IMR-90 (cell line): ENCODE results near the gene ARMH1. TPM values are rescaled to one million over a fixed set of nuclear protein-coding genes. Genes with fewer than 3 reads are reported as not detected.
A peak's percentile ranks its signal among the peaks of the same experiment; 100 is the strongest.

ENCODE experiments used
- ATAC-seq: fragments of 200-7000 bp; cut with Tn5 transposase; 2 replicates; pipeline ENCODE4 v1.9.1; 2020; ENCODE audit warnings: low read depth, mild to moderate bottlenecking, moderate library complexity
- BruUV-seq: library from RNA; stranded (reverse); fragments of 400-500 nt; replicated peaks from 2 replicates; lab custom pipeline; 2021; lab: Mats Ljungman, UMichigan
- CTCF ChIA-PET: fragments of 300-600 bp; formaldehyde crosslinking; extraction: SDS; loops from one replicate; lab custom pipeline; 2021; ENCODE audit warnings: antibody characterized with exemption; lab: Yijun Ruan, JAX
- POLR2A ChIA-PET: fragments of 300-600 bp; sonication (Branson Sonifier 250); formaldehyde crosslinking; loops from one replicate; lab custom pipeline; 2022; ENCODE audit warnings: antibody characterized with exemption; ENCODE audit not compliant: unreplicated experiment; lab: Charles Lee
- DNase-seq: peaks from one replicate; pipeline ENCODE4 v3.0.0; 2013
- H2AFZ ChIP-seq: replicated peaks from 2 replicates; pipeline ENCODE3; 2013; ENCODE audit warnings: low read length, mild to moderate bottlenecking; ENCODE audit not compliant: poor library complexity
- H2AK5ac ChIP-seq: 2 replicates; pipeline ENCODE4 v1.6.1; 2013; ENCODE audit warnings: low read depth, low read length, inconsistent platforms
- H2AK9ac ChIP-seq: replicated peaks from 2 replicates; pipeline ENCODE3; 2013; ENCODE audit warnings: mild to moderate bottlenecking, low read depth, low read length, moderate library complexity; ENCODE audit not compliant: poor library complexity
- H2BK120ac ChIP-seq: 2 replicates; pipeline ENCODE4 v1.6.1; 2013; ENCODE audit warnings: low read depth, low read length, inconsistent platforms
- H2BK15ac ChIP-seq: 3 replicates; pipeline ENCODE4 v1.6.1; 2013; ENCODE audit warnings: low read depth, low read length, inconsistent platforms
- H2BK20ac ChIP-seq: 2 replicates; pipeline ENCODE4 v1.6.1; 2013; ENCODE audit warnings: low read depth, mild to moderate bottlenecking, inconsistent platforms, low read length, moderate library complexity
- H2BK5ac ChIP-seq: 2 replicates; pipeline ENCODE4 v1.6.1; 2013; ENCODE audit warnings: mild to moderate bottlenecking, low read depth, low read length, inconsistent platforms; ENCODE audit not compliant: poor library complexity, severe bottlenecking
- H3K14ac ChIP-seq: replicated peaks from 2 replicates; pipeline ENCODE4 v1.6.1; 2013; ENCODE audit warnings: low read depth, low read length, inconsistent platforms
- H3K18ac ChIP-seq: 2 replicates; pipeline ENCODE4 v1.6.1; 2013; ENCODE audit warnings: low read depth, low read length, control low read depth
- H3K23ac ChIP-seq: 2 replicates; pipeline ENCODE4 v1.6.1; 2013; ENCODE audit warnings: low read depth, low read length, inconsistent platforms
- H3K27ac ChIP-seq: 2 replicates; pipeline ENCODE4 v1.5.1; 2013; ENCODE audit warnings: mild to moderate bottlenecking, control low read depth, low read length; ENCODE audit not compliant: insufficient read depth
- H3K27me3 ChIP-seq: 2 replicates; pipeline ENCODE4 v1.6.1; 2013; ENCODE audit warnings: low read length; ENCODE audit not compliant: control insufficient read depth, insufficient read depth
- H3K36me3 ChIP-seq: 2 replicates; pipeline ENCODE4 v1.6.1; 2013; ENCODE audit warnings: low read length, mixed read lengths; ENCODE audit not compliant: control insufficient read depth, insufficient read depth
- H3K4ac ChIP-seq: 2 replicates; pipeline ENCODE4 v1.6.1; 2013; ENCODE audit warnings: low read depth, low read length, inconsistent platforms
- H3K4me1 ChIP-seq: 2 replicates; pipeline ENCODE4 v1.6.1; 2013; ENCODE audit warnings: low read length, mixed read lengths; ENCODE audit not compliant: control insufficient read depth, insufficient read depth
- H3K4me2 ChIP-seq: 2 replicates; pipeline ENCODE4 v1.6.1; 2013; ENCODE audit warnings: low read depth, mild to moderate bottlenecking, control low read depth, low read length, moderate library complexity
- H3K4me3 ChIP-seq: 2 replicates; pipeline ENCODE4 v1.5.1; 2013; ENCODE audit warnings: low read depth, mild to moderate bottlenecking, control low read depth, low read length, moderate library complexity; ENCODE audit not compliant: insufficient read depth
- H3K56ac ChIP-seq: 2 replicates; pipeline ENCODE4 v1.6.1; 2013; ENCODE audit warnings: low read length, inconsistent platforms; ENCODE audit not compliant: insufficient read depth; ENCODE audit errors: extremely low read depth
- H3K79me1 ChIP-seq, 2 experiments: 2 replicates each; pipeline ENCODE4 v1.6.1; 2013; ENCODE audit warnings: low read length in 2 of 2, inconsistent platforms in 1 of 2, low read depth in 1 of 2
- H3K9ac ChIP-seq: 2 replicates; pipeline ENCODE4 v1.6.1; 2013; ENCODE audit warnings: low read depth, low read length, control low read depth
- H3K9me1 ChIP-seq: 2 replicates; pipeline ENCODE4 v1.6.1; 2013; ENCODE audit warnings: low read length, inconsistent platforms; ENCODE audit not compliant: insufficient read depth
- H3K9me3 ChIP-seq: 2 replicates; pipeline ENCODE4 v1.6.1; 2013; ENCODE audit warnings: low read length; ENCODE audit not compliant: control insufficient read depth, insufficient read depth
- H4K20me1 ChIP-seq: 2 replicates; pipeline ENCODE4 v1.6.1; 2013; ENCODE audit warnings: low read length, inconsistent platforms; ENCODE audit not compliant: insufficient read depth
- H4K5ac ChIP-seq: 2 replicates; pipeline ENCODE4 v1.6.1; 2013; ENCODE audit warnings: mild to moderate bottlenecking, low read depth, low read length, control low read depth
- H4K8ac ChIP-seq, 2 experiments: 2 replicates each; pipeline ENCODE4 v1.6.1; 2013; ENCODE audit warnings: low read depth in 2 of 2, low read length in 2 of 2, control low read depth in 1 of 2, inconsistent platforms in 1 of 2
- H4K91ac ChIP-seq: 2 replicates; pipeline ENCODE4 v1.6.1; 2013; ENCODE audit warnings: low read depth, low read length, inconsistent platforms; ENCODE audit not compliant: insufficient read depth
- BHLHE40 ChIP-seq: fragments of 150-350 bp; IDR thresholded peaks from 2 replicates; pipeline ENCODE4 v1.6.1; 2016; ENCODE audit warnings: mild to moderate bottlenecking, low read depth, low read length
- CEBPB ChIP-seq: IDR thresholded peaks from 2 replicates; pipeline ENCODE4 v1.6.1; 2012; ENCODE audit warnings: low read depth, low read length, improper control_type of control experiment
- FOS ChIP-seq: fragments of 150-350 bp; IDR thresholded peaks from 2 replicates; pipeline ENCODE4 v1.6.1; 2016; ENCODE audit warnings: low read depth, low read length
- MAFK ChIP-seq: IDR thresholded peaks from 2 replicates; pipeline ENCODE4 v1.6.1; 2012; ENCODE audit warnings: low read depth, low read length, improper control_type of control experiment
- MAZ ChIP-seq: IDR thresholded peaks from 2 replicates; pipeline ENCODE4 v1.6.1; 2012; ENCODE audit warnings: low read depth, mild to moderate bottlenecking, low read length, improper control_type of control experiment, moderate library complexity, borderline replicate concordance
- MXI1 ChIP-seq: IDR thresholded peaks from 2 replicates; pipeline ENCODE4 v1.6.1; 2012; ENCODE audit warnings: low read depth, mild to moderate bottlenecking, low read length, moderate library complexity, borderline replicate concordance
- NFE2L2 ChIP-seq: fragments of 150-350 bp; IDR thresholded peaks from 2 replicates; pipeline ENCODE4 v1.6.1; 2016; ENCODE audit warnings: low read depth, mild to moderate bottlenecking, low read length
- POLR2A ChIP-seq: IDR thresholded peaks from 2 replicates; pipeline ENCODE4 v1.6.1; 2012; ENCODE audit warnings: mild to moderate bottlenecking, low read depth, low read length
- RAD21 ChIP-seq: IDR thresholded peaks from 2 replicates; pipeline ENCODE4 v1.6.1; 2012; ENCODE audit warnings: low read length, improper control_type of control experiment
- RCOR1 ChIP-seq: IDR thresholded peaks from 2 replicates; pipeline ENCODE4 v1.6.1; 2012; ENCODE audit warnings: mild to moderate bottlenecking, low read length, improper control_type of control experiment; ENCODE audit not compliant: insufficient replicate concordance
- RFX5 ChIP-seq: IDR thresholded peaks from 2 replicates; pipeline ENCODE4 v1.8.0; 2012; ENCODE audit warnings: low read depth, mild to moderate bottlenecking, low read length, moderate library complexity
- SMC3 ChIP-seq: fragments of 150-350 bp; IDR thresholded peaks from 2 replicates; pipeline ENCODE4 v1.6.1; 2016; ENCODE audit warnings: low read depth, mild to moderate bottlenecking, antibody characterized with exemption, low read length, moderate library complexity
- WGBS, 2 experiments: methylation state at CpG; one replicate each; pipeline versions ENCODE4 v1.1.5 to v1.1.7; 2013; ENCODE audit warnings: missing lambda C conversion rate in 2 of 2; ENCODE audit not compliant: insufficient read length in 1 of 2; ENCODE audit errors: extremely low coverage in 2 of 2; 5-methylcytosine and 5-hydroxymethylcytosine counted together
- dilution Hi-C: fragments of 300-500 bp; cut with HindIII; formaldehyde crosslinking; loops from one replicate; pipeline ENCODE4 v1.14.3; 2018; ENCODE audit warnings: low sequenced_read_pairs; ENCODE audit not compliant: unreplicated experiment
- in situ Hi-C: fragments of 300-500 bp; cut with MboI; formaldehyde crosslinking; loops from 3 replicates; pipeline ENCODE4 v1.14.3; 2019; ENCODE audit warnings: low sequenced_read_pairs, inconsistent platforms, mixed read lengths
- intact Hi-C: fragments of 100-400 bp; cut with micrococcal nuclease; formaldehyde crosslinking; loops from 2 replicates; pipeline ENCODE4 v1.10.0; 2022
- polyA plus RNA-seq, 3 experiments: library from polyadenylated mRNA; depleted of rRNA; stranded (reverse); fragments of >200 nt; gene quantifications; 2 replicates each; pipeline ENCODE4 v1.2.3, GENCODE V29; 2012; ENCODE audit warnings: low replicate concordance in 1 of 3
- total RNA-seq: library from RNA; depleted of rRNA; stranded (reverse); fragments of >200 nt; gene quantifications from 2 replicates; pipeline ENCODE4 v1.2.3, GENCODE V29; 2012
- TF ChIP-seq, protein P1 (sequence below): fragments of 150-350 bp; IDR thresholded peaks from 2 replicates; pipeline ENCODE4 v1.6.1; 2017; ENCODE audit warnings: mild to moderate bottlenecking, antibody characterized with exemption, low read length, low read depth
- TF ChIP-seq, protein P2 (sequence below): fragments of 150-350 bp; IDR thresholded peaks from 2 replicates; pipeline ENCODE4 v1.6.1; 2016; ENCODE audit warnings: low read depth, mild to moderate bottlenecking, low read length, moderate library complexity, borderline replicate concordance
- TF ChIP-seq, protein P3 (sequence below): conservative IDR thresholded peaks from 2 replicates; pipeline ENCODE4 v1.5.1; 2012; ENCODE audit warnings: mild to moderate bottlenecking, low read depth, low read length, improper control_type of control experiment

The ARMH1 gene
- total and polyA plus RNA-seq, 2 of the 4 experiments (the other 2 are of a cell fraction), result 0.36 to 0.72 TPM

DNA sequence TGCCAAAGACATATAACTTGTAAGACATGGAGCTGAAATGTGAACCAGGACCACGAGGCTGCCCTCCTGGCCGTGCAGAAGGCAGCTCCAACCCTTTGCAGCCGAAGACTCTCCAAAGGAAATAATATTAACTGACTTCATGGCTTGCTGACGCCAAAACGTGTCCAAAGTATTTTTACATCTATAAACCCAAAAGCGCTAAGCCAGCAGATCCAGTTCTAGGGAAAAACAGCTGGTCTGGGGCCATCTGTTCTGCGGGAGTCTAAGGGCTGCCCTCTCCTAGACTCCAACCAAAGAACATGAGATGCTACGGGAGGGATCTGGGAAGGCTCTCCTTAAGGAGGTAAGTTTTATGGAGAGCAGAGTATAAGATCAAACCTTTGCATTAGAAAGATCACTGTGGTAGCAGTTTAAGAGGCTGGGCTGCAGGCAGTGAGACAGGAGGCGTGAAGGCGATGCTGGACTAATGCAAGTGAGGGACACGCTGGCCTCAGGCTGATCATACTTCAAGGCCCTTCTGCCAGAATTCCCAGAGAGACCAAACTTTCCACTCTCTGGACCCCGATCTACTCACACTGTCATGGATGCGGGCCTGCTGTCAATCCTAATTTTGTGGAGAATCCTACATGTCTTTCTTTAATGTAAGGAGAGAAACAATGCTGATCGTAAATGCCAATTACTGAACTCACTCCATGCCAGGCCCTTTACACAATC lies 1.4 kb upstream of the ARMH1 start:
- Histone ChIP-seq H2BK15ac (no peak overlapping the region), H3K9me3 (no peaks in the 10 kb centered on the region), H2AFZ (peak overlapping the region; percentile 92), H3K4me1 (peaks cover 6% of the 10 kb centered on the region), H2BK5ac (no peak overlapping the region), H3K4me3 (peak overlapping the region; percentile 79), H2BK20ac (no peak overlapping the region), H3K9me1 (peaks cover 6% of the 10 kb centered on the region), H3K36me3 (no peaks in the 10 kb centered on the region), H3K27ac (no peak overlapping the region), H3K4me2 (peak overlapping the region; percentile 45), H3K9ac (peak overlapping the region; percentile 64), H3K27me3 (no peaks in the 10 kb centered on the region), H3K79me1 (peaks cover 5 to 10% of the 10 kb centered on the region in 2 experiments; a peak in 2 of 4 replicates), H3K14ac (peak overlapping the region; percentile 63; the same call in 1 of the 2 replicates), H3K4ac (peak overlapping the region; percentile 51; the same call in 1 of the 2 replicates), H3K23ac (no peak overlapping the region), H2AK5ac (no peak overlapping the region), H3K18ac (no peak overlapping the region), H2AK9ac (peak overlapping the region; percentile 33), H4K20me1 (no peaks in the 10 kb centered on the region), H4K5ac (peak overlapping the region; percentile 79), H4K8ac (peak overlapping the region; percentile 61 to 79; a peak in 3 of 4 replicates), H2BK120ac (no peak overlapping the region), H3K56ac (peak overlapping the region; percentile 20; the same call in 1 of the 2 replicates), H4K91ac (no peak overlapping the region)
- in situ Hi-C loops (no loop called here), dilution Hi-C loops (no loop called here), intact Hi-C loops (no loop called here)
- ATAC-seq (no peak), DNase-seq (no peak)
- CTCF ChIA-PET, result interaction anchor here (0.6 kb wide), 4 partner anchors 31 to 1231 kb away, joined by 3 to 4 read pairs (median 3); no protein-coding TSS in a partner anchor
- POLR2A ChIA-PET, result no interaction called here
- no TSS peak for BruUV-seq
- WGBS, 2 experiments, result 93% methylated on average over 4 of the region's 14 CpGs; no CpG with 5 or more reads in 1 of the 2 experiments
- TF ChIP-seq RAD21 (no peak), NFE2L2 (no peak), SMC3 (no peak), BHLHE40 (no peak), POLR2A (no peak), MAZ (no peak), CEBPB (no peak), RCOR1 (no peak), RFX5 (no peak), MAFK (no peak), FOS (no peak), MXI1 (no peak)
- TF ChIP-seq, protein P1, sequence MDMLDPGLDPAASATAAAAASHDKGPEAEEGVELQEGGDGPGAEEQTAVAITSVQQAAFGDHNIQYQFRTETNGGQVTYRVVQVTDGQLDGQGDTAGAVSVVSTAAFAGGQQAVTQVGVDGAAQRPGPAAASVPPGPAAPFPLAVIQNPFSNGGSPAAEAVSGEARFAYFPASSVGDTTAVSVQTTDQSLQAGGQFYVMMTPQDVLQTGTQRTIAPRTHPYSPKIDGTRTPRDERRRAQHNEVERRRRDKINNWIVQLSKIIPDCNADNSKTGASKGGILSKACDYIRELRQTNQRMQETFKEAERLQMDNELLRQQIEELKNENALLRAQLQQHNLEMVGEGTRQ, result no peak
- TF ChIP-seq, protein P2, sequence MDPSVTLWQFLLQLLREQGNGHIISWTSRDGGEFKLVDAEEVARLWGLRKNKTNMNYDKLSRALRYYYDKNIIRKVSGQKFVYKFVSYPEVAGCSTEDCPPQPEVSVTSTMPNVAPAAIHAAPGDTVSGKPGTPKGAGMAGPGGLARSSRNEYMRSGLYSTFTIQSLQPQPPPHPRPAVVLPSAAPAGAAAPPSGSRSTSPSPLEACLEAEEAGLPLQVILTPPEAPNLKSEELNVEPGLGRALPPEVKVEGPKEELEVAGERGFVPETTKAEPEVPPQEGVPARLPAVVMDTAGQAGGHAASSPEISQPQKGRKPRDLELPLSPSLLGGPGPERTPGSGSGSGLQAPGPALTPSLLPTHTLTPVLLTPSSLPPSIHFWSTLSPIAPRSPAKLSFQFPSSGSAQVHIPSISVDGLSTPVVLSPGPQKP, result no peak
- TF ChIP-seq, protein P3, sequence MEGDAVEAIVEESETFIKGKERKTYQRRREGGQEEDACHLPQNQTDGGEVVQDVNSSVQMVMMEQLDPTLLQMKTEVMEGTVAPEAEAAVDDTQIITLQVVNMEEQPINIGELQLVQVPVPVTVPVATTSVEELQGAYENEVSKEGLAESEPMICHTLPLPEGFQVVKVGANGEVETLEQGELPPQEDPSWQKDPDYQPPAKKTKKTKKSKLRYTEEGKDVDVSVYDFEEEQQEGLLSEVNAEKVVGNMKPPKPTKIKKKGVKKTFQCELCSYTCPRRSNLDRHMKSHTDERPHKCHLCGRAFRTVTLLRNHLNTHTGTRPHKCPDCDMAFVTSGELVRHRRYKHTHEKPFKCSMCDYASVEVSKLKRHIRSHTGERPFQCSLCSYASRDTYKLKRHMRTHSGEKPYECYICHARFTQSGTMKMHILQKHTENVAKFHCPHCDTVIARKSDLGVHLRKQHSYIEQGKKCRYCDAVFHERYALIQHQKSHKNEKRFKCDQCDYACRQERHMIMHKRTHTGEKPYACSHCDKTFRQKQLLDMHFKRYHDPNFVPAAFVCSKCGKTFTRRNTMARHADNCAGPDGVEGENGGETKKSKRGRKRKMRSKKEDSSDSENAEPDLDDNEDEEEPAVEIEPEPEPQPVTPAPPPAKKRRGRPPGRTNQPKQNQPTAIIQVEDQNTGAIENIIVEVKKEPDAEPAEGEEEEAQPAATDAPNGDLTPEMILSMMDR, result no peak
